Activated CD8-positive, alpha-beta memory T cell treated with anti-CD3 and anti-CD28 coated beads, Interleukin-2, amount 50 U/mL, for 24 hours (primary cell): ENCODE results near the gene SLC17A5.
"Not testable (repeated sequence)": the region's sequence is repeated elsewhere in the genome, so short reads cannot be mapped to it uniquely, and the experiment has no call there.

ENCODE experiments used
- DNase-seq: peaks from one replicate; pipeline ENCODE4 v3.0.0-alpha.2; 2020; ENCODE audit errors: extremely low read depth

Gene SLC17A5

GRCh38 chr6:73666393-73666792 lies 12.6 kb upstream of the SLC17A5 start:
- DNase-seq = no peak

DNA sequence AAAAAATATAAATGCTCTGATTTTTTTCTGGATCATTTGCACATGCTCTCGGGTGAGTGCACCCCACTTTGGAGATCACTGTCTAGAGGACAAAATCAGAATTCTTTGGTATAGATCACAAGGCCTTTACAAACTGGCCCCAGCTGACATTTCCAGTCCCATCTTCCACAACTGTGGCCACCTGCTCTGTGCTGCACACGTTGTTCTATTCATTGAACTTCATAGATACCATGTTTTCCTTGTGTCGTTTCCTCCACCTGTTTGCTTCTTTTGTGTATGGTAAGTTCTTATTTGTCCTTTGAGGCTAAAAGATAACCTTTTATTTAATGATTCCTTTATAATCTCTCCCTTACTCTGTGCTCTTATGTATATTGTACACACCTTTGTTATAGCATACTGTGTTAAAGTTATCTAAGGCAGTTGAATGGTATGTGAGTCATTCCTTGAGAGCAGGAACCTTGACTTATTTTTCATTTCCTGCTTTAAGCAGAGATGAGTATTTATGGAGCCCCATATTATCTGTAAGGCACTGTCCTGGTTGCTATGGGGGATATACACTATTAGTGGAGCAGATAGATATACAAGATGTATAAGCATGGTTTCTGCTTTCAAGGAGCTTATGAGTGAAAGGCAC lies 12.0 kb upstream of the SLC17A5 start:
- no peak for DNase-seq

DNA sequence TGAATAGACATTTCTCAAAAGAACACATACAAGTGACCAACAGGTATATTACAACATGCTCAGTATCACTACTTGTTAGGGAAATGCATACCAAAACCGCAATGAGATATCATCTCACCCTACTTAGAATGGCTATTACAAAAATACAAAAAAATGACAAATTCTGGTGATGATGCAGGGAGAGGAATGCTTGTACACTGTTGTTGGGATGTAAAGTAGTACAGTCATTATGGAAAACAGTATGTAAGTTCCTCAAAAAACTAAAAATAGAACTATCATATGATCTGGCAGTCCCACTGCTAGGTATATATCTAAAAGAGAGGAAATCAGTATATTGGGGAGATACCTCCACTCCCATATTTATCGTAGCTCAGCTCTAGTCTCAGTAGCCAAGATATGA lies 10.9 kb upstream of the SLC17A5 start:
- DNase-seq = no peak

GRCh38 chr6:73657201-73657600 lies 3.4 kb upstream of the SLC17A5 start:
- DNase-seq = no peak

DNA sequence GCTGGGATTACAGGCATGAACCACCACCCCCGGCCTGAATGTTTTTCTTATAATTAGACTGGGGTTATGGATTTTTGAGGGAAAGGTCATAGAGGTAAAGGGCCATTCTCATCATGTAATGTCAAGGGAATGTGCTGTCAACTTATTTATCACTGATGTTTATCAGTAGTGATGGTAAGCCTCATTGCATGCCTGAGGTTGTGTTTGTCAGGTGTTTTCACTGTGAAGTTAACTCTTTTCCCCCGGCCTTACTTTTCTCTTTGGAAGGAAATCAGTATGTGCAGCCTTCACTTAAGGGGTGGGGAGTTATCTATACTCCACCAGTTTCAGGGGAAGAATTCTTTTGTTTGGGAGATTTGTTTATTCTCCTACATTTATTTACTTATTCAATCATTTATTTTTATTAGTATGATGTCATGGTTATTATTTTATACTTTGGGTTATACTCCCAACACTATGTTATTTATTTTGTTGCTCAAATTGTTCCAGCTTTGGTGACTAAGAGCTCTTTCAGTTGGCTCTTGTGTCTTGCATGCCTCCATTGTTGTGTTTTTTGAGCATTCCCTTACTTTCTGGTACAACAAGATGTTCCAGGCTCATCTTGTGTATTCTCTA lies 2.8 kb upstream of the SLC17A5 start:
- DNase-seq = no peak

DNA sequence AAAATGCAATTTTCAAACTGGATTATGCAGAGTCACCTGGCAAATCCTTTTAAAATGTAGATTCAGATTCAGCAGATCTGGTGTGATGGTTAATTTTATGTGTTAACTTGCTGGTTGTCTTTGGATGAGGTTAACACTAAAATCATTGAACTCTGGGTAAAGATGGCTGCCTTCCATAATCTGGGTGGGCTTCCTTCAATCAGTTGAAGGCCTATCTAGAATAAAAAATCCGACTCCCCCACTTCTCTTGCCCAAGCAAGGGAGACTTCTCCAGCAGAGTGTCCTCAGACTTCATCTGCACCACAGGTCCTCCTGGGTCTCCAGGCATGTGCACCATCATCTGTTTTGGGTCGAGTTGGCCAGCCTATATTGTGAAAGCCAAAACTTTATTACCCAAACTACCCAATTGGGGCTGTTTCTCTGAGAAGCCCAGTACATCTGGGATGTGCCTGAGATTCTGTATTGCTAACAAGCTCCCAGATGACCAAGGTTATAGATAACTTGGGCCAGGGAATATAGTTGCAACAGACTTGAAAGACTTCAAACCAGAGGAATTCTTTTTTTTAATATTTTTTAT lies 1.6 kb upstream of the SLC17A5 start:
- no peak for DNase-seq

DNA sequence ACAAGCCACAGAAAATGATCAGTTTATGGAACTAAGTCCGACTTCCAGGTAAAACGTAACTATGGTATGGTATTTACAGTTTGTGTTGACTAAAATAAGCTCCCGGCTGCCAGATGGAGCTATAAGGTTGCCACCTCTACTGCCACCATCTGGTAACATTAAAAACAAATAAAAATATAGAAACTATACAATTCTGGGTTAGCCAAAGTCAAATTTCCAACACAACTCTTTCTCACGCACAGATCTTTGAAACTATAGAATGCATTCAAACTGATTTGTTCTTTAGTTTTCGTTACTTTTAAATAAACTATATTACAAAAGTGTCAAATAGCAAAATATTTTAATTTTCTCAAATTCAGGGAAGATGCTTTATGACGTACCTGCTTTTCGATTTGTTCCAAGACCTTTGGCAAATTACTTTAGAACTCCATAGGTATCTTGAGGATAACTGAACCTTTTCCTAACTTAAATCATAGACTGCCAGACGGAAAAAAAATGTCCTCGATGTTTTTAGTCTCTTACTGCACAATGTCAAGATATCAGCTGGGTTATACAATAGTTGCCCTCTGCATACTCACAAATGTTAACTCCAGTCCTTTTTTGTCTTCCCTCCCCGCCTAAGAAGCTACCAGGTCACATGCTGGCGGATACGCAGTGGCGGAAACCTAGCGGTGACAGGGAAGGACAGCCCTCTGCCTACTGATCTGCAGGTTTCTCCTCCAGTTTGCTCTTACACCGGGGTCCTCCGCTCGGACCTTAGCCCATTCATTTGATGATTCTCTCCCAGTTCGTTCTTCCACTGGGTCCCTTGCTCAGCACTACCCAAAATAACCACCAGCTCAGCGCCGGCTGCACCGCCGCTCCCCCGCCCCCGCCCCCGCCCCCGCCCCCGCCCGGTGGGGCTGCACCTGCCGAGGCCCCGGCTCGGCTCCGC lies 888 bp downstream of the SLC17A5 start:
- DNase-seq = no peak

- DNase-seq = no peak
These were observed 4.0 kb downstream of the SLC17A5 start for GRCh38 chr6:73649783-73650182.

DNA sequence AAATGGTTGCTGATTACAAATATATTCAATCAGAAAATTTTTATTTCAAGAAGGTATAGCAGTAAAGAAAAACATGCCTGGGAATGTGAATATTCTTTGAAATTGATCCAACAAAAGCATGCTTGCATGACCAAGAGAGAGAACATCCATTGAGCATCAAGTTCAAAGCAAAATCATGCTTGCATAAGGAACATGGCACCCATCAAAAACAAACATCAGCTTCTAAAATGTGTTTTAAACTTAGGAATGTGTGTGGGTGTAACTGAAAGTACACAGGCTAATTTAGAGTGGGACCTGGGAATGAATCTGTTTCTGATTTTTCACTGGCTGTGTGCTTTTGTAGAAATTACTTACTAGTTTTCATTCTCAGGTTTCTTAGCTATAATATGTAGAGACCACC lies 5.6 kb downstream of the SLC17A5 start:
- DNase-seq = no peak

DNA sequence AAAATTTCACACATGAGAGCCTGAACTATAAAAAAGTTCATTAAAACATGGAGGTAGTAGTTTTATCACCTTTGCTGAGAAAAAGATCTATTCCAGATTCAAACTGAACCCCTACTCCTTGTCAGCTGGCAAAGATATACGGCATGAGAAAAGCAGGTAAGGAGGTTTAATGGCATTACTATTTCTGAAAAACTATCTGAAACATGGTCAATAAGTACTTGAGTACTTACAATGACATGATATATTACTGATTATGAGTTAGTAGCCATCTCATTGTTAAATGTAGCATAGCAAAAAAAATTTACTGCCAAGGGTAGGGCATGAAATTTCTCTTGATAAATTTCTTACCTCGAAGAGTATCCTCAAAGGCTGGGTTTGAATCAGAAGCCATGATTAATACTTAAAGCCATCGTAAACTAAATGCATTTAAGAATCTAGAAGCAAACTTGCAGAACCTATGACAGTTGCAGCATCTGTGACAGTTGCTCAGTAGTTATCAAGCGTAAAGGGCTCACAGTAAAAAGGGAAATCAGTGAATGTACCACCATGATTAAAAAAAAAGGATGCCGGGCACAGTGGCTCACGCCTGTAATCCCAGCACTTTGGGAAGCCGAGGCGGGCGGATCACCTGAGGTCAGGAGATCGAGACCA lies 8.7 kb downstream of the SLC17A5 start:
- DNase-seq = no peak

DNA sequence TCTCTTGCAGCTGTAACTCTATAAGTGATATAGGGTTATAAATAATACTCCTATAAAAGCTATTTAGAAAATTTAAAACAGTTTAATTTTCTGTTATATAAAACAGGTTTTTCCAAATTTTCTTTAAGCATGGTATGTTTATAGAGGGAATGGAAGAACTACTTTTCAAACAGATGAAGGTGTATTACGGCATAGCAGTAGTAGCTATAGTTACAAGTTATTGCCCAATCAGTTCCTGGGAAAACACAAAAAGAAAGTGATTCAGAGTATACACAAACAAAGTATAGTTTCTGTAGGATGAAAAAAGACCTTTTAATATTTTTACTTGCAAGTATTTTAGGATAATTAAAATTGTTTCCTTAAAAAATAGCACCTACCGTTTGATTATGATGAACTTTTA lies 9.8 kb downstream of the SLC17A5 start:
- no peak for DNase-seq

DNA sequence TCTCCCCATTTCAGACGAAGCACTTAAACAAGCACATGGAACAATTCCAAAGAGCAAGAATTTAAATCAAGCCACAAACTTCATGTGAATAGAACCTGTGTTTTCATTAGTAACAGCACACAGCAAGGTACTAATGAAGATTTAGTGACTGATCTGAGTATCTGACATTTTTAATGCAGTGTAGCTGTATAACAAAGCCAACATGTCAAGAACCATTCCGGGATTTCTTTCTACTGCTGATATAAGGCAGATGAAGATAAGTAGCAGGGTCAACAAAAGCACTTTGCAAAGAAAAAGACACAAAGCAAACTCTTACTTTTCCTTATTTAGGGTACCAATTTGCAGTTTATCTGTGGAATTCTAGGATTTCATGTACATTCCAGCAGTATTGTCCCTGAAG lies 11.3 kb downstream of the SLC17A5 start:
- DNase-seq = no peak

DNA sequence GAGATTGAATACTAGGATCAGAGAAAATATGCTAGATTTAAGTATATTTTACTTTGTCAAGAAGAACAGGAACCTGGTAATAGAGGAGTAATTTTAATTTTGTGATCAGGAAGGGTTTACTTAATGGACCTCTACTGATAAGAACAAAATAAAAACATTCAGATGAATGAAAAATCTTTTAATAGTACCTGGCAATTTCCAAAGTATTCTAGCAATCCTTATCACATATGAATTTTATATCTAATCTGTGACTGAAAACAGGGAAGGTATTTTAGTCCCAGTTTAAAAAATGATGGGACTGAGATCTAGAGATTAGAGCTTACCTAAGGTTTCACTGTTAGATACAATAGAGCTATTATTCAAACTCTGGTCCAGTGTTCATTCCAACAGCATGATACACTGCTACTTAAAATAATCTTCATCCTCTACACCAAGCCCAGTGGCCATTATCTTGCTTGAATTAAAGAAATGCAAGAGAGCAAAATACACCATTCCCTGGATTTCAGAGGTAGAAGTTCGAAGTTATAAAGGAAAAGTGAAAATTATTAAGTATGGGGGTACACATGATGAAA lies 13.5 kb downstream of the SLC17A5 start:
- DNase-seq = no peak

DNA sequence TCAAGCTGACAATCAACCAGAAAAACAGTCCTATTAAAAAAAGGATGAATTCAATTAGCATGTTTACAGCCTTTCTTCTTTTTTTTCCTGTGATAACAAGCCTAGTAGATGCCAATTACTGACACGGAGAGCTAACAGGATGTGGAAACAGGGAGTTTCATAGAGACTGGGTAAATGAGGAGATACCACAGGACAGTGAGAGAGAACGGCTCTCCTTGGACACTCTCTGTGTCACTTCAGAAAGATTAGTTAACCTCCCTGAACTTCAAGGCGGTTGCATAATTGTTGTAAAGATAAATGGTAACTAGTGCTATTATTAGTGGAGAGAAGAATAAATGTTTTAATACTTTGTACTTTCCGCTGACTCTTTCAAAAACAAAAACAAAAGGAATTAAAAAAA lies 14.8 kb downstream of the SLC17A5 start:
- no peak for DNase-seq

GRCh38 chr6:73637404-73637803 lies 16.4 kb downstream of the SLC17A5 start:
- no peak for DNase-seq

DNA sequence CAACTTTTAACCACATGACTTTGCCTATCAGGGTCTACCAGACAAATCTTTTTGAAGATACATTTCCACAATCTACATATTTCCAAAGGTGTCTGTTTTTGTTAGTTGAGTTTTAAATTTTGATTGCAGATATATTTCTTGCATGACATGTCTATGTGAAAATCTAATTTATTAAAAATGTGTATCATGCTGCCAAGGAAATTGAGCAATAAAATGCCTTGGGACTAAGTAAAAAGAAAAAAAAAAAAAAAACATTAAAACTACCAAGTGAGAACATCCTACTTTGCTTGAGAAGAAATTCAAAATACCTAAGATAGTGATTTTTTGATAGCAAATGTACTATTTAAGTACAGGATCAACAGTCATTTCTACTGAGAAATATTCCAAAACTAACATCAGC lies 17.7 kb downstream of the SLC17A5 start:
- DNase-seq = no peak

GRCh38 chr6:73632346-73632745 lies 21.4 kb downstream of the SLC17A5 start:
- DNase-seq = no peak

- no peak for DNase-seq
These were observed 21.9 kb downstream of the SLC17A5 start for GRCh38 chr6:73631849-73632248.

GRCh38 chr6:73630401-73630800 lies 23.4 kb downstream of the SLC17A5 start:
- no peak for DNase-seq

DNA sequence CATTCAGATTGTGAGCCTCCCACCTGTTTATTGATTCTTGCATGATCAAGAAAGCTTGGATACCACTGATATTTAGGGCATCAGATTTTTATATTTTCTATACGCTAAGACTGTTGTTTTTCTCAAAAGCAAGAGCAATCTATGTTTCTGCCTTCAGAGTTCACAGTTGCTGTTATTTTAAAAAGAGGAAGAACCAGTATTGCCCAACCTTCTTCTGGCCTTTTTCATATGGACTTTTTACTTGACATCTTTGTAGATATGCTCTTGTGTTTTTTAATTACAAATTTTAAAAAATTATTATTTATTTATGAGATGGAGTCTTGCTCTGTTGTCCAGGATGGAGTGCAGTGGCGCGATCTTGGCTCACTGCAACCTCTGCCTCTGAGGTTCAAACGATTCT lies 28.9 kb downstream of the SLC17A5 start:
- DNase-seq = no peak

DNA sequence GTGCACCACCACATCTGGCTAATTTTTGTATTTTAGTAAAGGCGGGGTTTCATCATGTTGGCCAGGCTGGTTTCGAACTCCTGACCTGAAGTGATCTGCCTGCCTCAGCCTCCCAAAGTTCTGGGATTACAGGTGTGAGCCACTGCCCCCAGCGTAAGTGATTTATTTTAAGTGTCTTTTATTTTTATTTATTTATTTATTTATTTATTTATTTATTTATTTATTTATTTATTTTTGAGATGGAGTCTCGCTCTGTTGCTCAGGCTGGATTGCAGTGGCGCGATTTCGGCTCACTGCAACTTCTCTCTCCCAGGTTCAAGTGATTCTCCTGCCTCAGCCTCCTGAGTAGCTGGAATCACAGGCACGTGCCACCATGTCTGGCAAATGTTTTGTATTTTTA lies 30.3 kb downstream of the SLC17A5 start:
- not testable (repeated sequence) for DNase-seq

GRCh38 chr6:73618082-73618481 lies 35.7 kb downstream of the SLC17A5 start:
- not testable (repeated sequence) for DNase-seq
